NCI-H69 (cell line): ENCODE results near the gene MYADML2.
"Not testable (repeated sequence)": the region's sequence is repeated elsewhere in the genome, so short reads cannot be mapped to it uniquely, and the experiment has no call there.

Experiments used
- DNase-seq: peaks from one replicate; lab custom pipeline; 2025; lab: John Stamatoyannopoulos, UW

The MYADML2 gene

GRCh38 chr17:81924557-81925532 lies 22.2 kb downstream of the MYADML2 start:
- DNase-seq: no peak

- DNase-seq: no peak
Measured at GRCh38 chr17:81923302-81924260, 23.5 kb downstream of the MYADML2 start.

- DNase-seq: no peak
Measured at GRCh38 chr17:81922566-81923301, 24.3 kb downstream of the MYADML2 start.

GRCh38 chr17:81921996-81922565 lies 25.0 kb downstream of the MYADML2 start:
- no peak for DNase-seq

- DNase-seq: no peak
Measured at GRCh38 chr17:81921537-81921862, 25.5 kb downstream of the MYADML2 start.

- no peak for DNase-seq
Measured at GRCh38 chr17:81920612-81921536, 26.2 kb downstream of the MYADML2 start.

GRCh38 chr17:81918832-81919545 lies 28.0 kb downstream of the MYADML2 start:
- DNase-seq: no peak

GRCh38 chr17:81918333-81918669 lies 28.7 kb downstream of the MYADML2 start:
- DNase-seq: not testable (repeated sequence)

GRCh38 chr17:81917565-81918332 lies 29.3 kb downstream of the MYADML2 start, which contains the start of gene SIRT7:
SIRT7 (minus strand) TSS chr17:81918176; CDS start chr17:81918131, 45 bp downstream.
- DNase-seq: peak; percentile 89

- DNase-seq: no peak
Measured at GRCh38 chr17:81916234-81917001, 30.6 kb downstream of the MYADML2 start.

GRCh38 chr17:81915331-81915730 lies 31.7 kb downstream of the MYADML2 start:
- DNase-seq: no peak

- no peak for DNase-seq
Measured at GRCh38 chr17:81914103-81914850, 32.8 kb downstream of the MYADML2 start.

GRCh38 chr17:81913394-81914102 lies 33.5 kb downstream of the MYADML2 start:
- DNase-seq: no peak

GRCh38 chr17:81912441-81913309 lies 34.4 kb downstream of the MYADML2 start:
- DNase-seq: no peak

- DNase-seq: no peak
Measured at GRCh38 chr17:81911969-81912368, 35.1 kb downstream of the MYADML2 start.
